ENCODE measurements around the gene RHBDL1.

- no peak for TF ChIP-seq CTCF (optimal IDR thresholded peaks at IDR 0.05 in 1 of 3, IDR thresholded peaks at IDR 0.05 in 1 of 3, conservative IDR thresholded peaks at IDR 0.05 in 1 of 3; ENCODE audit: extremely low read depth in 1 of 3, insufficient read depth in 2 of 3, low read length in 3 of 3)
- TF ChIP-seq EZH2 (IDR thresholded peaks at IDR 0.05; ENCODE audit: low read length) = no peak
Observed at GRCh38 chr16:692356-693108, 17.1 kb downstream of the RHBDL1 start.
